ENCODE measurements around the gene GAS2L2.

GRCh38 chr17:35775583-35775982 lies 22.5 kb upstream of the GAS2L2 start:
- TF ChIP-seq CTCF (IDR thresholded peaks at IDR 0.05; ENCODE audit: low read depth, low read length, missing input control) (no peak), YY1 (IDR thresholded peaks at IDR 0.05) (no peak), EGR1 (IDR thresholded peaks at IDR 0.05; ENCODE audit: low read depth in 2 of 2) (no peak), GABPA (IDR thresholded peaks at IDR 0.05 in 1 of 2, conservative IDR thresholded peaks at IDR 0.05 in 1 of 2) (no peak), REST (IDR thresholded peaks at IDR 0.05) (no peak)
